ENCODE data around the gene ZFHX2. TPM values are rescaled to one million over a fixed set of nuclear protein-coding genes. Genes with fewer than 3 reads are reported as not detected.

The ZFHX2 gene
- total and polyA plus RNA-seq, 2 of the 13 experiments (the other 11 are each of a cell fraction or from before 2014, with no cell fraction given): 0.17 to 0.44 TPM

GRCh38 chr14:23568600-23569331 is 17.2 kb upstream of the ZFHX2 start (continued):
- TF ChIP-seq, protein P1, sequence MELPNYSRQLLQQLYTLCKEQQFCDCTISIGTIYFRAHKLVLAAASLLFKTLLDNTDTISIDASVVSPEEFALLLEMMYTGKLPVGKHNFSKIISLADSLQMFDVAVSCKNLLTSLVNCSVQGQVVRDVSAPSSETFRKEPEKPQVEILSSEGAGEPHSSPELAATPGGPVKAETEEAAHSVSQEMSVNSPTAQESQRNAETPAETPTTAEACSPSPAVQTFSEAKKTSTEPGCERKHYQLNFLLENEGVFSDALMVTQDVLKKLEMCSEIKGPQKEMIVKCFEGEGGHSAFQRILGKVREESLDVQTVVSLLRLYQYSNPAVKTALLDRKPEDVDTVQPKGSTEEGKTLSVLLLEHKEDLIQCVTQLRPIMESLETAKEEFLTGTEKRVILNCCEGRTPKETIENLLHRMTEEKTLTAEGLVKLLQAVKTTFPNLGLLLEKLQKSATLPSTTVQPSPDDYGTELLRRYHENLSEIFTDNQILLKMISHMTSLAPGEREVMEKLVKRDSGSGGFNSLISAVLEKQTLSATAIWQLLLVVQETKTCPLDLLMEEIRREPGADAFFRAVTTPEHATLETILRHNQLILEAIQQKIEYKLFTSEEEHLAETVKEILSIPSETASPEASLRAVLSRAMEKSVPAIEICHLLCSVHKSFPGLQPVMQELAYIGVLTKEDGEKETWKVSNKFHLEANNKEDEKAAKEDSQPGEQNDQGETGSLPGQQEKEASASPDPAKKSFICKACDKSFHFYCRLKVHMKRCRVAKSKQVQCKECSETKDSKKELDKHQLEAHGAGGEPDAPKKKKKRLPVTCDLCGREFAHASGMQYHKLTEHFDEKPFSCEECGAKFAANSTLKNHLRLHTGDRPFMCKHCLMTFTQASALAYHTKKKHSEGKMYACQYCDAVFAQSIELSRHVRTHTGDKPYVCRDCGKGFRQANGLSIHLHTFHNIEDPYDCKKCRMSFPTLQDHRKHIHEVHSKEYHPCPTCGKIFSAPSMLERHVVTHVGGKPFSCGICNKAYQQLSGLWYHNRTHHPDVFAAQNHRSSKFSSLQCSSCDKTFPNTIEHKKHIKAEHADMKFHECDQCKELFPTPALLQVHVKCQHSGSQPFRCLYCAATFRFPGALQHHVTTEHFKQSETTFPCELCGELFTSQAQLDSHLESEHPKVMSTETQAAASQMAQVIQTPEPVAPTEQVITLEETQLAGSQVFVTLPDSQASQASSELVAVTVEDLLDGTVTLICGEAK (IDR thresholded peaks at IDR 0.05): no peak
- TF ChIP-seq, protein P1 (CRISPR knock-in tag; IDR thresholded peaks at IDR 0.05): no peak
- TF ChIP-seq HNF4A (CRISPR knock-in tag; IDR thresholded peaks at IDR 0.05) (no peak), MEIS2 (CRISPR knock-in tag; IDR thresholded peaks at IDR 0.05) (0 out of 2 replicates have a peak, but pooled peaks have one; percentile 21), RBM39 (IDR thresholded peaks at IDR 0.05; ENCODE audit: low read depth, low read length, poor library complexity, severe bottlenecking) (no peak), KAT7 (CRISPR knock-in tag; IDR thresholded peaks at IDR 0.05; ENCODE audit: borderline replicate concordance) (no peak), ATF5 (CRISPR knock-in tag; IDR thresholded peaks at IDR 0.05; ENCODE audit: low read depth) (no peak), ZFP37 (CRISPR knock-in tag; IDR thresholded peaks at IDR 0.05; ENCODE audit: borderline replicate concordance) (no peak), ZBTB38 (CRISPR knock-in tag; IDR thresholded peaks at IDR 0.05) (no peak), FOXA3 (CRISPR knock-in tag; IDR thresholded peaks at IDR 0.05) (no peak), ZNF343 (CRISPR knock-in tag; IDR thresholded peaks at IDR 0.05) (no peak), ZNF773 (CRISPR knock-in tag; IDR thresholded peaks at IDR 0.05; ENCODE audit: borderline replicate concordance) (peak; percentile 32; the same call in 1 of the 2 replicates), SAP130 (CRISPR knock-in tag; IDR thresholded peaks at IDR 0.05; ENCODE audit: low read depth) (0 out of 2 replicates have a peak, but pooled peaks have one; percentile 20)
- TF ChIP-seq, protein P2, sequence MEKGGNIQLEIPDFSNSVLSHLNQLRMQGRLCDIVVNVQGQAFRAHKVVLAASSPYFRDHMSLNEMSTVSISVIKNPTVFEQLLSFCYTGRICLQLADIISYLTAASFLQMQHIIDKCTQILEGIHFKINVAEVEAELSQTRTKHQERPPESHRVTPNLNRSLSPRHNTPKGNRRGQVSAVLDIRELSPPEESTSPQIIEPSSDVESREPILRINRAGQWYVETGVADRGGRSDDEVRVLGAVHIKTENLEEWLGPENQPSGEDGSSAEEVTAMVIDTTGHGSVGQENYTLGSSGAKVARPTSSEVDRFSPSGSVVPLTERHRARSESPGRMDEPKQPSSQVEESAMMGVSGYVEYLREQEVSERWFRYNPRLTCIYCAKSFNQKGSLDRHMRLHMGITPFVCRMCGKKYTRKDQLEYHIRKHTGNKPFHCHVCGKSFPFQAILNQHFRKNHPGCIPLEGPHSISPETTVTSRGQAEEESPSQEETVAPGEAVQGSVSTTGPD (CRISPR knock-in tag; IDR thresholded peaks at IDR 0.05): no peak
- TF ChIP-seq, protein P3, sequence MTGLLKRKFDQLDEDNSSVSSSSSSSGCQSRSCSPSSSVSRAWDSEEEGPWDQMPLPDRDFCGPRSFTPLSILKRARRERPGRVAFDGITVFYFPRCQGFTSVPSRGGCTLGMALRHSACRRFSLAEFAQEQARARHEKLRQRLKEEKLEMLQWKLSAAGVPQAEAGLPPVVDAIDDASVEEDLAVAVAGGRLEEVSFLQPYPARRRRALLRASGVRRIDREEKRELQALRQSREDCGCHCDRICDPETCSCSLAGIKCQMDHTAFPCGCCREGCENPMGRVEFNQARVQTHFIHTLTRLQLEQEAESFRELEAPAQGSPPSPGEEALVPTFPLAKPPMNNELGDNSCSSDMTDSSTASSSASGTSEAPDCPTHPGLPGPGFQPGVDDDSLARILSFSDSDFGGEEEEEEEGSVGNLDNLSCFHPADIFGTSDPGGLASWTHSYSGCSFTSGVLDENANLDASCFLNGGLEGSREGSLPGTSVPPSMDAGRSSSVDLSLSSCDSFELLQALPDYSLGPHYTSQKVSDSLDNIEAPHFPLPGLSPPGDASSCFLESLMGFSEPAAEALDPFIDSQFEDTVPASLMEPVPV (CRISPR knock-in tag; IDR thresholded peaks at IDR 0.05): 0 out of 2 replicates have a peak, but pooled peaks have one; percentile 34

Measured in HepG2 (cell line).